Fibroblast of villous mesenchyme (primary cell): ENCODE data around the gene PHLDB2. TPM values are rescaled to one million over a fixed set of nuclear protein-coding genes. Genes with fewer than 3 reads are reported as not detected.
A peak's percentile ranks its signal among the peaks of the same experiment; 100 is the strongest.

Experiments used
- DNase-seq: peaks from one replicate; pipeline ENCODE4 v3.0.0-alpha.2; 2010; ENCODE audit warnings: low read depth
- H3K4me3 ChIP-seq: 2 replicates; pipeline ENCODE4 v1.5.1; 2011; ENCODE audit warnings: low read depth, mild to moderate bottlenecking, low read length
- total RNA-seq: library from RNA; depleted of rRNA; stranded (reverse); fragments of >200 nt; gene quantifications from 2 replicates; pipeline ENCODE4 v1.2.3, GENCODE V29; 2012
- TF ChIP-seq, protein P1 (sequence below): IDR thresholded peaks from 2 replicates; pipeline ENCODE4 v1.5.1; 2012; ENCODE audit warnings: low read depth, mild to moderate bottlenecking, low read length; ENCODE audit not compliant: insufficient read depth

Gene PHLDB2
- total RNA-seq, 1 donor: 111 TPM

DNA sequence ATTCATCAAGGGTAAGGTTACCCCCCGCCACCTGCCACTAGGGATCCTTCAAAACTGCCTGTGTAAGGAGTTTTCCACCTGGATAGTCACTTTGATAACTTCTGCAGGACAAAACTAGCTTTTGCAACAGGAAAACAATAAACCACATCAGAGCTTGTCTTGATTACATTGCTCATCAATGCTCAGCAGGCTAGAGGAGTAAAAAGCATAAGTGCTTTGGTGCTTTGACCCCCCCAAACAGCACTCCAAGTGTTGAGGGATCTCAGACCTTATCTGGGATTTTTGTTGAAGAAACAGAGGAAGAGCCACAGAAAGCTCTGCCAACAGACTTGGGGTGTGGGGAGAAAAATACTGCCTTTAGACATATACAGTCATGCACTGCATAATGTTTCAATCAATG is 10.8 kb upstream of the PHLDB2 start:
- TF ChIP-seq, protein P1, sequence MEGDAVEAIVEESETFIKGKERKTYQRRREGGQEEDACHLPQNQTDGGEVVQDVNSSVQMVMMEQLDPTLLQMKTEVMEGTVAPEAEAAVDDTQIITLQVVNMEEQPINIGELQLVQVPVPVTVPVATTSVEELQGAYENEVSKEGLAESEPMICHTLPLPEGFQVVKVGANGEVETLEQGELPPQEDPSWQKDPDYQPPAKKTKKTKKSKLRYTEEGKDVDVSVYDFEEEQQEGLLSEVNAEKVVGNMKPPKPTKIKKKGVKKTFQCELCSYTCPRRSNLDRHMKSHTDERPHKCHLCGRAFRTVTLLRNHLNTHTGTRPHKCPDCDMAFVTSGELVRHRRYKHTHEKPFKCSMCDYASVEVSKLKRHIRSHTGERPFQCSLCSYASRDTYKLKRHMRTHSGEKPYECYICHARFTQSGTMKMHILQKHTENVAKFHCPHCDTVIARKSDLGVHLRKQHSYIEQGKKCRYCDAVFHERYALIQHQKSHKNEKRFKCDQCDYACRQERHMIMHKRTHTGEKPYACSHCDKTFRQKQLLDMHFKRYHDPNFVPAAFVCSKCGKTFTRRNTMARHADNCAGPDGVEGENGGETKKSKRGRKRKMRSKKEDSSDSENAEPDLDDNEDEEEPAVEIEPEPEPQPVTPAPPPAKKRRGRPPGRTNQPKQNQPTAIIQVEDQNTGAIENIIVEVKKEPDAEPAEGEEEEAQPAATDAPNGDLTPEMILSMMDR: no peak
- DNase-seq: peak; percentile 43
- no peak overlapping the region for H3K4me3 ChIP-seq

DNA sequence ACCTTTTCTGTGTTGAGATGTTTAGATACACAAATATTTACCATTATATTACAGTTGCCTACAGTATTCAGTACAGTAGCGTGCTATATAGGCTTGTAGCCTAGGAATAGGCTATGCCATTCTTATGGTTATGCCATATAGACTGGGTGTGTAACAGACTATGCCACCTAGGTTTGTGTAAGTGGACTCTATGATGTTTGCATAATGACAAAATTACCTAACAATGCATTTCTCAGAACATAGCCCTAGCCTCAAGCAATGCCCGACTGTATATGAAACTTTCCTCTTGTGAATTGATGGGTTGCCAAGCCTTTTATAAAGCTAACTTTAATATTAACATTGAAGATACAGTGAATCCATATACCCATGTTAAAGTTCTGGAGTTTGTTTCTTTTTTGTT is 10.3 kb upstream of the PHLDB2 start:
- no peak for DNase-seq
- H3K4me3 ChIP-seq: no peak overlapping the region
- TF ChIP-seq, protein P1: no peak

DNA sequence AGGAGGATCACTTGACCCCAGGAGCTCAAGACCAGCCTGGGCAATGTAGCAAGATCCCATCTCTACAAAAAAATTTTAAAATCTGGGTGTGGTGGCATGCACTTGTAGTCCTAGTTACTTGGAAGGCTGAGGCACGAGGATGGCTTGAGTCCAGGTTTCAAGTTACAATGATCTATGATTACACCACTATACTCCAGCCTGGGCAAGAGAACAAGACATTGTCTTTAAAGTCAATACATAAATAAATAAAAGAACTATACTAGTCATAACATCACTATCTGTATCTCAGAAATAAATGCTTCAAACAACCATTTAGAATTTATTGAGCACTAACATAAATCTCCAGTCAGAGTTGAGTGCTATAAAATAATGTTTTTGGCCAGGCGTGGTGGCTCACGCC is 8.5 kb upstream of the PHLDB2 start:
- H3K4me3 ChIP-seq: no peak overlapping the region
- TF ChIP-seq, protein P1: no peak
- DNase-seq: peak; percentile 66

DNA sequence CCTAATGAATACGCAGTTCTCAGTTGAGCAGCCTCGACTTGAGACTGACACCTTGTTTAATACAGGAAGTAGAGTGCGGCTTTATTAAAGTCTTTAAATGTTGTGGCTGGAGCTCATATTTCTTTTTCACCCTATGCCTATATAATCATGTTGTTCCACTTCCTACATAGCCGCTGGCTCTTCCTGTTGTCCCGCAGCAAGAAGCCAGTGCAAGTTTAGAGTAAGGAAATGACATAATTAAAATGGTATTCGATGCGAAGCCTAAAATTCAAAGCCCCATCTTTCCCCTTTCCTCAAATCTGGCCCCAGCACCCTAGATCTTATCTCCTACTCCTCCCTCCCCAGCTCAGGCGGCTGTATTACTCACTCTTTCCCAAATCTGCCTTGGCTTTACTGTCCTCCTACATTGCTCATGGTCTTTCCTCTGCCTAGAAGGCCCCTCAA is 7.5 kb upstream of the PHLDB2 start:
- TF ChIP-seq, protein P1: no peak
- DNase-seq: peak; percentile 89
- H3K4me3 ChIP-seq: no peak overlapping the region

DNA sequence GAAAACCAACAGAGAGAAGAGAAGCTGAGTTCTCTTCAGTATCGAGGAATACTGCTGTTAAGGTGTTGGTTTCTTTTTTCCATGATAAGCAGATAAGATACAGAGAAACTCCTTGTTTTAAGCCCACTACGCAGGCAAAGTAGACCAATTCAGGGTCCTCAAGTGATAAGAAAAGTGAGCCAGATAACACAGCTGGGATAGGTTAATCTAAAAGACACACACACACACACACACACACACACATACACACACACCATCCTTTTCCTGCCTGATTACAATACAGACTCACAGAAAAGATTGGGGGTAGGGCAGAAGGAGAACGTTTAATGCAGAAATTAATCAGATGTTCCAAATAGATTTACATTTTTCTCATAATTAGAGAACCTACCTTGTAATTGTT is 6.5 kb upstream of the PHLDB2 start:
- TF ChIP-seq, protein P1: no peak
- DNase-seq: no peak
- no peak overlapping the region for H3K4me3 ChIP-seq

DNA sequence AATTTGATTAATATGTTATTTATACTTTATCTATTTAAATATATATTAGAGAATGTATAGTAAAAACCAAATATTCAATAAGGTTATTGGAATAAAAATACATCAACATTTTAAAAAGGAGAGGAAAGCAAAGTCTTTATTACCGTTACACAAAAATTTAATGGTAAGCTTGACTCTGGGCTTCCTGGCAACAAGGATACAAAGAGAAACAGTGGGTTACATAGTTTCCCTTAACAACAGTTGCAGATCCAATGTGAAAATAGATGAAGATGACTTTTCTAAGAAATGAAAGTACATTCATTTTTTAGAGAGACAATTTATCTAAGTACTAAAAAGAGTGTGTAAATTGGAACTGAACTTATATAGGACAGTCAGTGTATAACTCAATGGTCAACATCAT is 6.0 kb upstream of the PHLDB2 start:
- no peak for DNase-seq
- TF ChIP-seq, protein P1: no peak

DNA sequence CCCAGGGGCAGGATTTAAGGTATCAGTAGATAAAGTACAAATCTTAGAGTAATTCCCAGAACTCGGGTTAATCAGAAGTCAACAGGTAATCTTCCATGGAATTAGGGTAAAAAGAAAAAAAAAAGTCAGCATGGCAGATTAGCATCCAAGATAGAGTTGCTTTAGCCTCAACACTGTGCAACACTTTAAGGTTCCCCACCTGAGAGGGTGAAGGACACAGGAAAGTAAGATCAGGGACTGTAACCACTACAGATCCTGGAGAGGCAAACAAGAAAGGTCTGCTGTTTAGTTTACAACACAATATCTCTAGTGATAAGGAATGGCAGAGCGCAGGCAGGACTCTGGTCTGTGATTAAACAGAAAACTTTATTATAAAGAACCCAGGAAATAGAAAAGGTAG is 4.1 kb upstream of the PHLDB2 start:
- no peak for DNase-seq
- no peak overlapping the region for H3K4me3 ChIP-seq
- TF ChIP-seq, protein P1: no peak

More for the DNA sequence above, 6.0 kb upstream of the PHLDB2 start:
- H3K4me3 ChIP-seq: no peak overlapping the region
